Natural killer cell (primary cell): ENCODE data around the gene ELMO3. TPM values are rescaled to one million over a fixed set of nuclear protein-coding genes. Genes with fewer than 3 reads are reported as not detected.

Source experiments
- ATAC-seq, 3 donors: fragments of 150-1000 bp in 2 of 3; fragments of 200-7000 bp in 1 of 3; cut with Tn5 transposase; 1 replicate in 1 of 3; 2 replicates in 2 of 3; pipeline ENCODE4 v1.10.0; 2021; ENCODE audit warnings: mild to moderate bottlenecking in 2 of 3, moderate library complexity in 2 of 3
- DNase-seq, 2 donors: peaks; one replicate each; pipeline versions ENCODE4 v3.0.0 to v3.0.0-alpha.2; 2013 to 2021; ENCODE audit warnings: mixed read lengths in 1 of 2
- H3K27ac ChIP-seq: one replicate; pipeline ENCODE4 v1.5.1; 2013; ENCODE audit warnings: mild to moderate bottlenecking, low read length
- H3K27me3 ChIP-seq: one replicate; pipeline ENCODE4 v1.6.1; 2013; ENCODE audit warnings: low read length; ENCODE audit not compliant: control insufficient read depth, insufficient read depth
- H3K36me3 ChIP-seq: one replicate; pipeline ENCODE4 v1.6.1; 2013; ENCODE audit warnings: low read length; ENCODE audit not compliant: control insufficient read depth, insufficient read depth
- H3K4me1 ChIP-seq: one replicate; pipeline ENCODE4 v1.6.1; 2013; ENCODE audit warnings: low read length; ENCODE audit not compliant: control insufficient read depth, insufficient read depth
- H3K4me3 ChIP-seq: one replicate; pipeline ENCODE4 v1.5.1; 2013; ENCODE audit warnings: low read length
- H3K9me3 ChIP-seq: one replicate; pipeline ENCODE4 v1.6.1; 2013; ENCODE audit warnings: low read length; ENCODE audit not compliant: control insufficient read depth, insufficient read depth
- H3K27ac Mint-ChIP-seq, 2 donors: one replicate each; pipeline ENCODE4 v1.8.0; 2022; ENCODE audit warnings: mild to moderate bottlenecking in 2 of 2, mixed read lengths in 2 of 2, moderate library complexity in 1 of 2
- H3K27me3 Mint-ChIP-seq, 2 donors: one replicate each; pipeline ENCODE4 v1.8.0; 2022; ENCODE audit warnings: low read depth in 2 of 2, mixed read lengths in 2 of 2
- H3K36me3 Mint-ChIP-seq: one replicate; pipeline ENCODE4 v1.8.0; 2022; ENCODE audit warnings: mixed read lengths
- H3K4me1 Mint-ChIP-seq, 2 donors: one replicate each; pipeline ENCODE4 v1.8.0; 2022; ENCODE audit warnings: mixed read lengths in 2 of 2
- H3K4me3 Mint-ChIP-seq: one replicate; pipeline ENCODE4 v1.8.0; 2022; ENCODE audit warnings: mild to moderate bottlenecking, moderate library complexity, mixed read lengths
- H3K9me3 Mint-ChIP-seq, 2 donors: one replicate each; pipeline ENCODE4 v1.8.0; 2022; ENCODE audit warnings: mixed read lengths in 2 of 2
- CTCF ChIP-seq: fragments of 200-600 bp; IDR thresholded peaks from one replicate; pipeline ENCODE4 v1.8.0; 2022; ENCODE audit warnings: antibody characterized with exemption
- WGBS: methylation state at CpG from one replicate; pipeline ENCODE4 v1.1.7; 2013; ENCODE audit warnings: missing lambda C conversion rate; ENCODE audit not compliant: insufficient coverage; 5-methylcytosine and 5-hydroxymethylcytosine counted together
- intact Hi-C: fragments of 100-400 bp; cut with micrococcal nuclease; formaldehyde crosslinking; loops from one replicate; pipeline ENCODE4 v1.14.2; 2022
- total RNA-seq, 4 donors: library from RNA; stranded (reverse); fragments of 120-200 nt in 1 of 4; gene quantifications; one replicate each; pipeline versions ENCODE4 v1.2.3 to v1.2.4, GENCODE V29; 2013 to 2022

The ELMO3 gene
- total RNA-seq, 3 donors from 2014 or later (not counting 1 experiment from before 2014, with no cell fraction given) = 1.9 to 3.3 (median 2.3) TPM

DNA sequence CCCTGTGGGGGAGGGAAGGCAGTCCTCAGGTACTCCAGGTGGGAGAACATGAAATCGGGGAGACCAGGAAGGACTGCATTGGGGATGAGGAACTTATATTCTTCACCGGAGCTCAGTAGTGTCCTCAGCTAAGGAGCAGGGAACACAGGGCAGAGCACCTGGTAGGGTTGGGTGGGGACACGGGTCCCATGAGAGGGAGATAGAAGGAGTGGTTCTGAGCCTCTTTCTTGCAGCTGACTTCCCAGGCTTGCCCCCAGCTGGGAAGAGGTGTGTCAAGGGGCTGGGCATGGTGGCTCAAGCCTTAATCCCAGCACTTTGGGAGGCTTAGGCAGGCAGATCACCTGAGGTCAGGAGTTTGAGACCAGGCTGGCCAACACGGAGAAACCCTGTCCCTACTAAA is 46.3 kb downstream of the ELMO3 start:
- Histone ChIP-seq H3K4me1 (peaks cover 57% of the 10 kb centered on the region), H3K9me3 (no peaks in the 10 kb centered on the region), H3K27me3 (peaks cover 12% of the 10 kb centered on the region), H3K4me3 (no peak overlapping the region), H3K36me3 (no peaks in the 10 kb centered on the region), H3K27ac (peak overlapping the region; percentile 79)
- intact Hi-C loops = no loop called here
- peak overlapping the region; percentile 94 to 98 for H3K27ac Mint-ChIP-seq
- peaks cover 9 to 20% of the 10 kb centered on the region in 2 donors for H3K27me3 Mint-ChIP-seq
- TF ChIP-seq CTCF = no peak
- no peak for ATAC-seq
- no peak for DNase-seq
- H3K9me3 Mint-ChIP-seq = no peaks in the 10 kb centered on the region
- H3K4me3 Mint-ChIP-seq = peak overlapping the region; percentile 96
- 40% methylated on average over 4 of the region's 4 CpGs for WGBS
- no peaks in the 10 kb centered on the region for H3K36me3 Mint-ChIP-seq
- peaks cover 33 to 64% of the 10 kb centered on the region in 2 donors for H3K4me1 Mint-ChIP-seq

- Histone ChIP-seq H3K4me3 (peak overlapping the region; percentile 65), H3K36me3 (no peaks in the 10 kb centered on the region), H3K27me3 (peaks cover 16% of the 10 kb centered on the region), H3K4me1 (peaks cover 57% of the 10 kb centered on the region), H3K9me3 (no peaks in the 10 kb centered on the region), H3K27ac (peak overlapping the region; percentile 56)
- no peak for ATAC-seq
- H3K4me1 Mint-ChIP-seq = peaks cover 33 to 64% of the 10 kb centered on the region in 2 donors
- H3K27me3 Mint-ChIP-seq = peaks cover 14 to 24% of the 10 kb centered on the region in 2 donors
- no peak for DNase-seq
- H3K27ac Mint-ChIP-seq = peak overlapping the region; percentile 94 to 98
- intact Hi-C loops = loop anchor here (2.0 kb wide), 1 partner anchor 63 kb away; the partner anchor contains the start of gene MATCAP1
- 52% methylated on average over 7 of the region's 8 CpGs for WGBS
- H3K9me3 Mint-ChIP-seq = no peaks in the 10 kb centered on the region
- H3K4me3 Mint-ChIP-seq = peak overlapping the region; percentile 96
- TF ChIP-seq CTCF = no peak
- no peaks in the 10 kb centered on the region for H3K36me3 Mint-ChIP-seq
Observed at GRCh38 chr16:67245674-67246080, 46.7 kb downstream of the ELMO3 start.

GRCh38 chr16:67246081-67246755 is 47.3 kb downstream of the ELMO3 start:
- DNase-seq (peak; percentile 59 to 64), ATAC-seq (peak; percentile 18 to 25 (median 20))
- H3K36me3 ChIP-seq = no peaks in the 10 kb centered on the region
- H3K9me3 Mint-ChIP-seq = no peaks in the 10 kb centered on the region
- H3K9me3 ChIP-seq = no peaks in the 10 kb centered on the region
- no peak for TF ChIP-seq CTCF
- peak overlapping the region; percentile 56 for H3K27ac ChIP-seq
- intact Hi-C loops = loop anchor here (2.0 kb wide), 1 partner anchor 63 kb away; the partner anchor contains the start of gene MATCAP1
- peak overlapping the region; percentile 96 for H3K4me3 Mint-ChIP-seq
- H3K27ac Mint-ChIP-seq = peak overlapping the region; percentile 92 to 98
- WGBS = 2% methylated on average over 47 of the region's 48 CpGs
- peak overlapping the region; percentile 65 for H3K4me3 ChIP-seq
- H3K27me3 ChIP-seq = peaks cover 17% of the 10 kb centered on the region
- H3K36me3 Mint-ChIP-seq = no peaks in the 10 kb centered on the region
- H3K27me3 Mint-ChIP-seq = peaks cover 18 to 27% of the 10 kb centered on the region in 2 donors
- H3K4me1 ChIP-seq = peaks cover 57% of the 10 kb centered on the region
- peaks cover 33 to 62% of the 10 kb centered on the region in 2 donors for H3K4me1 Mint-ChIP-seq
